Natural killer cell (primary cell): ENCODE data around the gene PTTG1IP2. TPM values are rescaled to one million over a fixed set of nuclear protein-coding genes. Genes with fewer than 3 reads are reported as not detected.

ENCODE experiments used
- ATAC-seq, 3 donors: fragments of 150-1000 bp in 2 of 3; fragments of 200-7000 bp in 1 of 3; cut with Tn5 transposase; 1 replicate in 1 of 3; 2 replicates in 2 of 3; pipeline ENCODE4 v1.10.0; 2021; ENCODE audit warnings: mild to moderate bottlenecking in 2 of 3, moderate library complexity in 2 of 3
- DNase-seq, 2 donors: peaks; one replicate each; pipeline versions ENCODE4 v3.0.0 to v3.0.0-alpha.2; 2013 to 2021; ENCODE audit warnings: mixed read lengths in 1 of 2
- H3K27ac ChIP-seq: one replicate; pipeline ENCODE4 v1.5.1; 2013; ENCODE audit warnings: mild to moderate bottlenecking, low read length
- H3K27me3 ChIP-seq: one replicate; pipeline ENCODE4 v1.6.1; 2013; ENCODE audit warnings: low read length; ENCODE audit not compliant: control insufficient read depth, insufficient read depth
- H3K36me3 ChIP-seq: one replicate; pipeline ENCODE4 v1.6.1; 2013; ENCODE audit warnings: low read length; ENCODE audit not compliant: control insufficient read depth, insufficient read depth
- H3K4me1 ChIP-seq: one replicate; pipeline ENCODE4 v1.6.1; 2013; ENCODE audit warnings: low read length; ENCODE audit not compliant: control insufficient read depth, insufficient read depth
- H3K4me3 ChIP-seq: one replicate; pipeline ENCODE4 v1.5.1; 2013; ENCODE audit warnings: low read length
- H3K9me3 ChIP-seq: one replicate; pipeline ENCODE4 v1.6.1; 2013; ENCODE audit warnings: low read length; ENCODE audit not compliant: control insufficient read depth, insufficient read depth
- H3K27ac Mint-ChIP-seq, 2 donors: one replicate each; pipeline ENCODE4 v1.8.0; 2022; ENCODE audit warnings: mild to moderate bottlenecking in 2 of 2, mixed read lengths in 2 of 2, moderate library complexity in 1 of 2
- H3K27me3 Mint-ChIP-seq, 2 donors: one replicate each; pipeline ENCODE4 v1.8.0; 2022; ENCODE audit warnings: low read depth in 2 of 2, mixed read lengths in 2 of 2
- H3K36me3 Mint-ChIP-seq: one replicate; pipeline ENCODE4 v1.8.0; 2022; ENCODE audit warnings: mixed read lengths
- H3K4me1 Mint-ChIP-seq, 2 donors: one replicate each; pipeline ENCODE4 v1.8.0; 2022; ENCODE audit warnings: mixed read lengths in 2 of 2
- H3K4me3 Mint-ChIP-seq: one replicate; pipeline ENCODE4 v1.8.0; 2022; ENCODE audit warnings: mild to moderate bottlenecking, moderate library complexity, mixed read lengths
- H3K9me3 Mint-ChIP-seq, 2 donors: one replicate each; pipeline ENCODE4 v1.8.0; 2022; ENCODE audit warnings: mixed read lengths in 2 of 2
- CTCF ChIP-seq: fragments of 200-600 bp; IDR thresholded peaks from one replicate; pipeline ENCODE4 v1.8.0; 2022; ENCODE audit warnings: antibody characterized with exemption
- WGBS: methylation state at CpG from one replicate; pipeline ENCODE4 v1.1.7; 2013; ENCODE audit warnings: missing lambda C conversion rate; ENCODE audit not compliant: insufficient coverage; 5-methylcytosine and 5-hydroxymethylcytosine counted together
- intact Hi-C: fragments of 100-400 bp; cut with micrococcal nuclease; formaldehyde crosslinking; loops from one replicate; pipeline ENCODE4 v1.14.2; 2022
- total RNA-seq, 4 donors: library from RNA; stranded (reverse); fragments of 120-200 nt in 1 of 4; gene quantifications; one replicate each; pipeline versions ENCODE4 v1.2.3 to v1.2.4, GENCODE V29; 2013 to 2022

Gene PTTG1IP2
- total RNA-seq, 3 donors from 2014 or later (not counting 1 experiment from before 2014, with no cell fraction given): not detected

- no peaks in the 10 kb centered on the region for H3K4me1 Mint-ChIP-seq
- H3K27me3 Mint-ChIP-seq: no peaks in the 10 kb centered on the region
- Histone ChIP-seq H3K9me3 (no peaks in the 10 kb centered on the region), H3K4me1 (no peaks in the 10 kb centered on the region), H3K27me3 (no peaks in the 10 kb centered on the region), H3K27ac (no peak overlapping the region), H3K36me3 (no peaks in the 10 kb centered on the region), H3K4me3 (no peak overlapping the region)
- 36% methylated on average over 4 of the region's 5 CpGs for WGBS
- no peak overlapping the region for H3K27ac Mint-ChIP-seq
- H3K9me3 Mint-ChIP-seq: no peaks in the 10 kb centered on the region
- no peak overlapping the region for H3K4me3 Mint-ChIP-seq
- no peak for TF ChIP-seq CTCF
- no peaks in the 10 kb centered on the region for H3K36me3 Mint-ChIP-seq
- ATAC-seq (no peak), DNase-seq (no peak)
- intact Hi-C loops: no loop called here
Measured at GRCh38 chr7:90520484-90520883, 51.0 kb downstream of the PTTG1IP2 start.

DNA sequence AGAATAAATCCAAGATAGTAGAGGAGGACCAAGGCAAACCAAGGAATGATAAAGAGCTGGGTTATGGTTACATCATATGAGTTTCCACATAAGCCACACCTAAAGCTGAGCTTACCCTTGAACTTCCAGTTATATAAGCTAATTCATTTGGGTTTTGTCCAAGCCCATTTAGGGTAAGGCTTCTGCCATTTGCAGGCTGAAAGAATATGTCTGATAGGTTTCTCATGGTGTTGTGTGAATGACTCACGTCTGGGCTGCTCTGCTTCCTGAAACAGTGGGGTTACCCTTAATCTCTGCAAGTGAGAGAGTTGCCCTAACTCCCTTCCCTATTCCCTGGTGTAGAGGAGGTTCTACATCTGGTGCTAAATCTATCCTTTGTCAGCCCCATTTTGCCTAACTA lies 60.8 kb downstream of the PTTG1IP2 start:
- Mint-ChIP-seq H3K4me1 (no peaks in the 10 kb centered on the region), H3K27ac (no peak overlapping the region)

GRCh38 chr7:90532231-90532929 lies 62.9 kb downstream of the PTTG1IP2 start:
- Mint-ChIP-seq H3K4me3 (no peak overlapping the region), H3K27ac (no peak overlapping the region), H3K36me3 (no peaks in the 10 kb centered on the region), H3K27me3 (peaks cover 0 to 3% of the 10 kb centered on the region in 2 donors), H3K4me1 (no peaks in the 10 kb centered on the region), H3K9me3 (peaks cover 0 to 3% of the 10 kb centered on the region in 2 donors)
- Histone ChIP-seq H3K4me3 (no peak overlapping the region), H3K9me3 (no peaks in the 10 kb centered on the region), H3K27me3 (no peaks in the 10 kb centered on the region), H3K27ac (no peak overlapping the region), H3K4me1 (no peaks in the 10 kb centered on the region), H3K36me3 (no peaks in the 10 kb centered on the region)
- WGBS: 84% methylated on average over 6 of the region's 7 CpGs
- no peak for ATAC-seq
- intact Hi-C loops: no loop called here
- no peak for TF ChIP-seq CTCF
- no peak for DNase-seq

More for the DNA sequence above, 60.8 kb downstream of the PTTG1IP2 start:
- Mint-ChIP-seq H3K36me3 (no peaks in the 10 kb centered on the region), H3K27me3 (peaks cover 0 to 3% of the 10 kb centered on the region in 2 donors), H3K9me3 (peaks cover 0 to 3% of the 10 kb centered on the region in 2 donors), H3K4me3 (no peak overlapping the region)
- no peaks in the 10 kb centered on the region for H3K9me3 ChIP-seq
- no peaks in the 10 kb centered on the region for H3K4me1 ChIP-seq
- DNase-seq (no peak), ATAC-seq (no peak)
- H3K27ac ChIP-seq: no peak overlapping the region
- no peak for TF ChIP-seq CTCF
- H3K4me3 ChIP-seq: no peak overlapping the region
- H3K27me3 ChIP-seq: no peaks in the 10 kb centered on the region
- intact Hi-C loops: no loop called here
- no CpG with 5 or more reads among the region's 1 CpG for WGBS
- no peaks in the 10 kb centered on the region for H3K36me3 ChIP-seq

- 52% methylated on average over 1 of the region's 3 CpGs for WGBS
- H3K4me1 ChIP-seq: no peaks in the 10 kb centered on the region
- Mint-ChIP-seq H3K4me1 (no peaks in the 10 kb centered on the region), H3K36me3 (no peaks in the 10 kb centered on the region), H3K9me3 (peaks cover 2 to 6% of the 10 kb centered on the region in 2 donors), H3K27ac (no peak overlapping the region), H3K27me3 (no peaks in the 10 kb centered on the region), H3K4me3 (no peak overlapping the region)
- no peaks in the 10 kb centered on the region for H3K27me3 ChIP-seq
- no peak overlapping the region for H3K4me3 ChIP-seq
- DNase-seq (no peak), ATAC-seq (no peak)
- no peak for TF ChIP-seq CTCF
- H3K27ac ChIP-seq: no peak overlapping the region
- H3K9me3 ChIP-seq: no peaks in the 10 kb centered on the region
- intact Hi-C loops: no loop called here
- H3K36me3 ChIP-seq: no peaks in the 10 kb centered on the region
Measured at GRCh38 chr7:90536449-90536848, 67.0 kb downstream of the PTTG1IP2 start.
